Testis (tissue), 3 donors: ENCODE data around the gene TAMALIN. TPM values are rescaled to one million over a fixed set of nuclear protein-coding genes. Genes with fewer than 3 reads are reported as not detected.

Experiments used
- DNase-seq: peaks from one replicate; pipeline ENCODE4 v3.0.0-alpha.2; 2019
- H3K27ac ChIP-seq, 2 donors: fragments of 200-600 bp; sonication (generic); one replicate each; pipeline ENCODE4 v1.5.1; 2019
- H3K27me3 ChIP-seq: fragments of 200-600 bp; sonication (generic); one replicate; pipeline ENCODE4 v1.5.1; 2019
- H3K36me3 ChIP-seq: fragments of 200-600 bp; sonication (generic); one replicate; pipeline ENCODE4 v1.5.1; 2017; ENCODE audit warnings: low read depth; ENCODE audit errors: missing control alignments
- H3K4me1 ChIP-seq: fragments of 200-600 bp; sonication (generic); one replicate; pipeline ENCODE4 v1.5.1; 2019
- H3K4me3 ChIP-seq, 2 donors: fragments of 200-600 bp; sonication (generic); one replicate each; pipeline ENCODE4 v1.5.1; 2017 to 2019
- H3K9me3 ChIP-seq: fragments of 200-600 bp; sonication (generic); one replicate; pipeline ENCODE4 v1.5.1; 2017
- CTCF ChIP-seq, 3 experiments: fragments of 450-650 bp in 2 of 3; fragments of 200-600 bp in 1 of 3; sonication (generic) in 1 of 3; IDR thresholded peaks; one replicate each; pipeline ENCODE4 v1.5.1; 2016 to 2019; ENCODE audit warnings: antibody characterized with exemption in 3 of 3, mild to moderate bottlenecking in 2 of 3, moderate library complexity in 1 of 3
- POLR2A ChIP-seq: fragments of 450-650 bp; IDR thresholded peaks from one replicate; pipeline ENCODE4 v1.6.1; 2017; ENCODE audit warnings: antibody characterized with exemption, mild to moderate bottlenecking, moderate library complexity
- whole genome bisulfite sequencing, 2 donors: methylation state at CpG; one replicate each; pipeline ENCODE4 v1.1.5; 2018; 5-methylcytosine and 5-hydroxymethylcytosine counted together
- intact Hi-C: fragments of 100-400 bp; cut with DNase I; formaldehyde crosslinking; loops from one replicate; pipeline ENCODE4 v1.15.1; 2023; ENCODE audit warnings: low total_unique reads
- polyA plus RNA-seq: library from polyadenylated mRNA; stranded (reverse); fragments of 350-450 nt; fragmentation: Illumina TruSeq; extraction: RNeasy Lipid Tissue Mini Kit (QIAGEN cat#74804); gene quantifications from one replicate; pipeline ENCODE4 v1.2.3, GENCODE V29; 2014; ENCODE audit warnings: low read depth, low replicate concordance; ENCODE audit not compliant: insufficient read depth
- total RNA-seq, 2 donors: library from RNA; depleted of rRNA; stranded (reverse); fragments of >200 nt; gene quantifications; one replicate each; pipeline ENCODE4 v1.2.3, GENCODE V29; 2016

TAMALIN gene
- total and polyA plus RNA-seq, 3 donors from 2014 or later: 7.7 to 10.4 (median 8.9) TPM

- Histone ChIP-seq H3K4me1 (peaks cover 33% of the 10 kb centered on the region), H3K27ac (peak overlapping the region in 1 of 2 donors; percentile 24), H3K27me3 (no peaks in the 10 kb centered on the region), H3K9me3 (no peaks in the 10 kb centered on the region), H3K36me3 (no peaks in the 10 kb centered on the region), H3K4me3 (no peak overlapping the region)
- whole genome bisulfite sequencing, 2 donors: 90 to 93% methylated on average over 14 of the region's 14 CpGs
- TF ChIP-seq CTCF (IDR thresholded peaks at IDR 0.05): no peak
- no peak for TF ChIP-seq POLR2A
- intact Hi-C loops: no loop called here
- DNase-seq: no peak
These were observed 51.2 kb downstream of the TAMALIN start for GRCh38 chr12:52057638-52058576.

DNA sequence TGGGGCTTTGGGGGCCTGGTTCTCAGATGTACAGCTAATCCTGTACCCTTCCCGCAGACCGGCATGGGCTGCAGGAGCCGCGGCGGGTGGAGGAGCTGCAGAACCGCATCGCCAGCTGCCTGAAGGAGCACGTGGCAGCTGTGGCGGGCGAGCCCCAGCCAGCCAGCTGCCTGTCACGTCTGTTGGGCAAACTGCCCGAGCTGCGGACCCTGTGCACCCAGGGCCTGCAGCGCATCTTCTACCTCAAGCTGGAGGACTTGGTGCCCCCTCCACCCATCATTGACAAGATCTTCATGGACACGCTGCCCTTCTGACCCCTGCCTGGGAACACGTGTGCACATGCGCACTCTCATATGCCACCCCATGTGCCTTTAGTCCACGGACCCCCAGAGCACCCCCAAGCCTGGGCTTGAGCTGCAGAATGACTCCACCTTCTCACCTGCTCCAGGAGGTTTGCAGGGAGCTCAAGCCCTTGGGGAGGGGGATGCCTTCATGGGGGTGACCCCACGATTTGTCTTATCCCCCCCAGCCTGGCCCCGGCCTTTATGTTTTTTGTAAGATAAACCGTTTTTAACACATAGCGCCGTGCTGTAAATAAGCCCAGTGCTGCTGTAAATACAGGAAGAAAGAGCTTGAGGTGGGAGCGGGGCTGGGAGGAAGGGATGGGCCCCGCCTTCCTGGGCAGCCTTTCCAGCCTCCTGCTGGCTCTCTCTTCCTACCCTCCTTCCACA lies 52.0 kb downstream of the TAMALIN start:
- H3K36me3 ChIP-seq: no peaks in the 10 kb centered on the region
- DNase-seq: no peak
- intact Hi-C loops: no loop called here
- H3K27ac ChIP-seq: no peak overlapping the region
- H3K27me3 ChIP-seq: no peaks in the 10 kb centered on the region
- WGBS, 2 donors: 82 to 86% methylated on average over 22 to 25 of the region's 25 CpGs
- H3K4me3 ChIP-seq: no peak overlapping the region
- peaks cover 37% of the 10 kb centered on the region for H3K4me1 ChIP-seq
- H3K9me3 ChIP-seq: no peaks in the 10 kb centered on the region
- no peak for TF ChIP-seq POLR2A
- TF ChIP-seq CTCF (IDR thresholded peaks at IDR 0.05): no peak

GRCh38 chr12:52059582-52060497 lies 53.1 kb downstream of the TAMALIN start:
- Histone ChIP-seq H3K4me1 (peaks cover 45% of the 10 kb centered on the region), H3K27ac (no peak overlapping the region), H3K9me3 (no peaks in the 10 kb centered on the region), H3K4me3 (no peak overlapping the region), H3K27me3 (no peaks in the 10 kb centered on the region), H3K36me3 (no peaks in the 10 kb centered on the region)
- intact Hi-C loops: no loop called here
- no peak for DNase-seq
- WGBS, 2 donors: 88 to 91% methylated on average over 9 to 12 of the region's 12 CpGs
- TF ChIP-seq POLR2A (no peak), CTCF (IDR thresholded peaks at IDR 0.05) (no peak)

DNA sequence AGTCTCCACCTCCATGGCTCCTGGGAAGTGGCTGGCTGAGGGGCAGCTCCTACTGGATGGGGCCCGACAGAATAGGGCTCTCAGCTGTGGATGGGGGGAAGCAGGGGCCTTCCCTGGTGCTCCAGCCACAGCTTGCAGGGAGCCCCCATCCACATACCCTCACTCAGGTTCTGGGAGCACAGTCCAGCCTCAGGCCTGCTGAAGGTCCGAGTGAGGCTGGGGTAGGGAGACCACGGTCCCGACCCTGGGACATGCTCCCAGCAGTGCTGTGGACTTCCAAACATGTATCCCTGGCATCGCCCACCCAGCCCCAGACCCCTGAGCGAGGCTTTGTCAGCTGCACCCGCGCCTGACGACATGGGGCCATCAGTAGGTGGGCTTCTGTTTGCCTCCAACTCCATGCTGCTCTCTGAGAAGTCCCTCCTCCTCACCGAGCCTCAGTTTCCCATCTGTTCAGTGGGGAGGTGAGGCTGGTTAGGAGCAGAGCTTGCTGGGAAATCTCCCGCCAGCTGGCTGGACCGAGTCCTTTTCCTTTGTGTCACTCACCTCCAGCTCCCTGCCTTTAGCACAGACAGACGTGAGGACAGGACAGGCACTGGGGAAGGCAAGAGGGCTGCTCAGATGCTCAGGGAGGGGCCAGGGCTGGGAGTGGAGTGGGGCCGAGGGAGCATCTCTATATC lies 53.9 kb downstream of the TAMALIN start:
- H3K27me3 ChIP-seq: no peaks in the 10 kb centered on the region
- H3K4me1 ChIP-seq: peaks cover 43% of the 10 kb centered on the region
- H3K36me3 ChIP-seq: no peaks in the 10 kb centered on the region
- WGBS, 2 donors: 85 to 86% methylated on average over 12 to 14 of the region's 14 CpGs
- no peak for DNase-seq
- H3K27ac ChIP-seq: no peak overlapping the region
- TF ChIP-seq POLR2A: no peak
- TF ChIP-seq CTCF (IDR thresholded peaks at IDR 0.05): no peak
- intact Hi-C loops: no loop called here
- H3K9me3 ChIP-seq: no peaks in the 10 kb centered on the region
- no peak overlapping the region for H3K4me3 ChIP-seq
